A549 (cell line): Measurements from ENCODE around the gene TRABD2B. TPM values are rescaled to one million over a fixed set of nuclear protein-coding genes. Genes with fewer than 3 reads are reported as not detected.

Experiments
- ATAC-seq, 2 experiments: fragments of 200-7000 bp in 1 of 2; fragments of >200 bp in 1 of 2; cut with Nextera tagmentation in 1 of 2; cut with Tn5 transposase in 1 of 2; 3 replicates each; pipeline versions ENCODE4 v1.8.0 to v1.9.1; 2018 to 2020; ENCODE audit warnings: mild to moderate bottlenecking in 1 of 2, moderate library complexity in 1 of 2
- CTCF ChIA-PET: fragments of 300-600 bp; sonication (Branson Sonifier 250); formaldehyde crosslinking; extraction: SDS; loops from one replicate; lab custom pipeline; 2021; ENCODE audit warnings: antibody characterized with exemption, inconsistent platforms; lab: Yijun Ruan, JAX
- POLR2A ChIA-PET: fragments of 350-600 bp; formaldehyde crosslinking; extraction: SDS; loops from one replicate; lab custom pipeline; 2021; ENCODE audit warnings: antibody characterized with exemption, inconsistent platforms; lab: Yijun Ruan, JAX
- DNase-seq, 2 experiments: peaks; one replicate each; pipeline versions ENCODE4 v3.0.0 to v3.0.0-alpha.2; 2011 to 2016; ENCODE audit warnings: low read depth in 1 of 2, low spot score in 1 of 2
- FAIRE-seq: peaks from 2 replicates; lab custom pipeline; 2011; peaks lifted over from hg19 to GRCh38; lab: Jason Lieb, UNC
- H3K27ac ChIP-seq, 2 experiments: fragments of >200 bp; sonication (Bioruptor Twin); formaldehyde crosslinking; 3 replicates each; pipeline ENCODE4 v1.5.1; 2016 to 2017
- H3K4me1 ChIP-seq: fragments of >200 bp; sonication (Bioruptor Twin); formaldehyde crosslinking; 3 replicates; pipeline ENCODE4 v1.6.1; 2016
- H3K4me2 ChIP-seq: fragments of >200 bp; sonication (Bioruptor Twin); formaldehyde crosslinking; 3 replicates; pipeline ENCODE4 v1.6.1; 2016
- H3K4me3 ChIP-seq: fragments of >200 bp; sonication (Bioruptor Twin); formaldehyde crosslinking; 3 replicates; pipeline ENCODE4 v1.5.1; 2016
- H3K9me3 ChIP-seq: fragments of >200 bp; sonication (Bioruptor Twin); formaldehyde crosslinking; 3 replicates; pipeline ENCODE4 v1.6.1; 2016
- CBX2 ChIP-seq: fragments of 200-600 bp; sonication (generic); IDR thresholded peaks from 2 replicates; pipeline ENCODE4 v1.6.1; 2016; ENCODE audit warnings: low read depth, mild to moderate bottlenecking, borderline replicate concordance
- CEBPB ChIP-seq, 2 experiments: fragments of >200 bp in 1 of 2; sonication (Bioruptor Twin) in 1 of 2; formaldehyde crosslinking in 1 of 2; IDR thresholded peaks; 2 replicates each; pipeline ENCODE4 v1.6.1; 2012 to 2016
- CHD2 ChIP-seq: fragments of 150-350 bp; IDR thresholded peaks from 2 replicates; pipeline ENCODE4 v1.6.1; 2014; ENCODE audit warnings: low read length; ENCODE audit not compliant: partially characterized antibody
- EHMT2 ChIP-seq: fragments of 200-600 bp; sonication (generic); IDR thresholded peaks from 2 replicates; pipeline ENCODE4 v1.6.1; 2016; ENCODE audit warnings: antibody characterized with exemption, low read depth, mild to moderate bottlenecking, moderate library complexity
- EP300 ChIP-seq, 2 experiments: fragments of >200 bp; sonication (Bioruptor Twin); formaldehyde crosslinking; IDR thresholded peaks; 2 replicates in 1 of 2; 3 replicates in 1 of 2; pipeline ENCODE4 v1.6.1; 2016 to 2017
- HES2 ChIP-seq: fragments of >200 bp; sonication (Bioruptor Twin); formaldehyde crosslinking; IDR thresholded peaks from 2 replicates; pipeline ENCODE4 v1.6.1; 2016
- MAX ChIP-seq: IDR thresholded peaks from 2 replicates; pipeline ENCODE4 v1.6.1; 2012
- NR3C1 ChIP-seq: fragments of >200 bp; sonication (Bioruptor Twin); formaldehyde crosslinking; IDR thresholded peaks from 3 replicates; pipeline ENCODE4 v1.6.1; 2017
- RARB ChIP-seq: fragments of 250-450 bp; sonication (Bioruptor Pico); IDR thresholded peaks from 2 replicates; pipeline ENCODE4 v1.8.0; 2021; ENCODE audit warnings: mild to moderate bottlenecking, moderate library complexity
- RNF2 ChIP-seq: fragments of 200-600 bp; sonication (generic); IDR thresholded peaks from 2 replicates; pipeline ENCODE4 v1.6.1; 2016; ENCODE audit warnings: low read depth, mild to moderate bottlenecking, antibody characterized with exemption, moderate library complexity, borderline replicate concordance
- SMC3 ChIP-seq: fragments of >200 bp; sonication (Bioruptor Twin); formaldehyde crosslinking; IDR thresholded peaks from 3 replicates; pipeline ENCODE4 v1.6.1; 2018; ENCODE audit warnings: inconsistent platforms
- SREBF2 ChIP-seq: fragments of 450-650 bp; IDR thresholded peaks from 2 replicates; pipeline ENCODE4 v1.6.1; 2014; ENCODE audit warnings: mild to moderate bottlenecking, moderate library complexity
- USF2 ChIP-seq: fragments of 450-650 bp; IDR thresholded peaks from 2 replicates; pipeline ENCODE4 v1.6.1; 2014; ENCODE audit warnings: antibody characterized with exemption
- ZC3H11A ChIP-seq: fragments of 450-650 bp; IDR thresholded peaks from 2 replicates; pipeline ENCODE4 v1.6.1; 2014; ENCODE audit warnings: antibody characterized with exemption, mild to moderate bottlenecking
- ZSCAN20 ChIP-seq: fragments of 250-450 bp; sonication (Bioruptor Pico); IDR thresholded peaks from 2 replicates; pipeline ENCODE4 v1.8.0; 2022; ENCODE audit warnings: mild to moderate bottlenecking, moderate library complexity
- WGBS: methylation state at CpG from one replicate; pipeline ENCODE4 v1.1.6; 2017; ENCODE audit errors: missing lambda C conversion rate; 5-methylcytosine and 5-hydroxymethylcytosine counted together
- polyA plus RNA-seq, 4 experiments: library from polyadenylated mRNA; depleted of rRNA in 3 of 4; stranded (reverse); fragments of >200 nt; fragmentation: RNase III in 1 of 4; extraction: RNeasy Plus Mini Kit Qiagen cat#74134 plus additional on column Dnase treatment in 1 of 4; gene quantifications; 2 replicates in 3 of 4; 3 replicates in 1 of 4; pipeline ENCODE4 v1.2.3, GENCODE V29; 2011 to 2017
- TF ChIP-seq, protein P1 (sequence below): IDR thresholded peaks from 2 replicates; pipeline ENCODE4 v1.6.1; 2012; ENCODE audit warnings: low read depth, borderline replicate concordance
- TF ChIP-seq, protein P2 (sequence below): fragments of 250-450 bp; sonication (Bioruptor Pico); IDR thresholded peaks from 2 replicates; pipeline ENCODE4 v1.5.0; 2021; ENCODE audit warnings: mild to moderate bottlenecking, moderate library complexity, borderline replicate concordance
- TF ChIP-seq, protein P3 (sequence below): fragments of 200-600 bp; sonication (generic); IDR thresholded peaks from 2 replicates; pipeline ENCODE4 v1.6.1; 2016; ENCODE audit warnings: antibody characterized with exemption, mild to moderate bottlenecking, moderate library complexity

TRABD2B gene
- polyA plus RNA-seq, 2 of the 4 experiments (the other 2 are of a cell fraction): 0.04 to 0.21 TPM

DNA sequence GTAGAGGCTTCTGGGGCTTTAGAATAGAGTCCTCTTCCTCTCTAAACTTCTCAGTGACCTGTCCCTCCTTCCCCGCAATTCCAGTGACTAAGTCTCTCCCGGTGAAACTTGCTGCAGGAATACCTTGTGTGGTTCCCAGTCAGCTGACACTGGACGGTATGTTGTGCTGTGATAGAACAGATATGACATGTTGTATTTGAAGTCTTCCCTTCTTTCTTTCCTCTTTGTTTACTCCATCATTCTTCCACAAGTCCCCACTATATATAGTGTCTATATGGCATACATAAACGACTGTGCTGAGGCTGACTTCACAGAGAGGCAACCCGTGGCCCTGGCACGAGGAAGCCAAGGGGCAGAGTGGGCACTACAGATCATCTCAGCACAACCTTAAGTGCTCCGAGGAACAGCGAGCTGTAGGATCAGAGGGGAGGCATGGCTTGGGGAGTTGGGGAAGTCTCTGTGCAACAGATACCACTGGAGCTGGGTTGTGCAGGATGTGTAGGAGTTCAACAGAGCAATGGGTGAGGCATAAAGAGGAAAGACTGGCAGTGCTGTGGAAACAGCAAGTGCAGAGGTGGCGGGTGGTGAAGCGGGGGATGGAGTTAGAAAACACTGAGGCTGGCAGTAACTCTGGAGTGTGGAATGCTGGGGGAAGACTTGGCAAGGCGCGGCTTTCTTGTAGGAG lies 237.8 kb downstream of the TRABD2B start:
- no peak for DNase-seq
- Histone ChIP-seq H3K4me1 (no peaks in the 10 kb centered on the region), H3K27ac (no peak overlapping the region), H3K4me2 (no peak overlapping the region), H3K4me3 (no peak overlapping the region), H3K9me3 (no peaks in the 10 kb centered on the region)
- CTCF ChIA-PET: interaction anchor here (0.9 kb wide), 1 partner anchor 322 kb away, joined by 5 read pairs; the partner anchor contains the start of gene FOXD2
- FAIRE-seq: no peak
- WGBS: 67% methylated on average over 12 of the region's 12 CpGs
- no peak for ATAC-seq
- TF ChIP-seq MAX (no peak), CEBPB (IDR thresholded peaks at IDR 0.05) (no peak), NR3C1 (no peak), CHD2 (no peak), ZC3H11A (no peak), ZSCAN20 (CRISPR knock-in tag) (no peak), USF2 (no peak), RARB (CRISPR knock-in tag) (no peak), EP300 (IDR thresholded peaks at IDR 0.05) (no peak), SREBF2 (no peak), HES2 (no peak), RNF2 (no peak), SMC3 (no peak), CBX2 (no peak), EHMT2 (no peak)
- TF ChIP-seq, protein P1, sequence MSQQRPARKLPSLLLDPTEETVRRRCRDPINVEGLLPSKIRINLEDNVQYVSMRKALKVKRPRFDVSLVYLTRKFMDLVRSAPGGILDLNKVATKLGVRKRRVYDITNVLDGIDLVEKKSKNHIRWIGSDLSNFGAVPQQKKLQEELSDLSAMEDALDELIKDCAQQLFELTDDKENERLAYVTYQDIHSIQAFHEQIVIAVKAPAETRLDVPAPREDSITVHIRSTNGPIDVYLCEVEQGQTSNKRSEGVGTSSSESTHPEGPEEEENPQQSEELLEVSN: no peak
- TF ChIP-seq, protein P2, sequence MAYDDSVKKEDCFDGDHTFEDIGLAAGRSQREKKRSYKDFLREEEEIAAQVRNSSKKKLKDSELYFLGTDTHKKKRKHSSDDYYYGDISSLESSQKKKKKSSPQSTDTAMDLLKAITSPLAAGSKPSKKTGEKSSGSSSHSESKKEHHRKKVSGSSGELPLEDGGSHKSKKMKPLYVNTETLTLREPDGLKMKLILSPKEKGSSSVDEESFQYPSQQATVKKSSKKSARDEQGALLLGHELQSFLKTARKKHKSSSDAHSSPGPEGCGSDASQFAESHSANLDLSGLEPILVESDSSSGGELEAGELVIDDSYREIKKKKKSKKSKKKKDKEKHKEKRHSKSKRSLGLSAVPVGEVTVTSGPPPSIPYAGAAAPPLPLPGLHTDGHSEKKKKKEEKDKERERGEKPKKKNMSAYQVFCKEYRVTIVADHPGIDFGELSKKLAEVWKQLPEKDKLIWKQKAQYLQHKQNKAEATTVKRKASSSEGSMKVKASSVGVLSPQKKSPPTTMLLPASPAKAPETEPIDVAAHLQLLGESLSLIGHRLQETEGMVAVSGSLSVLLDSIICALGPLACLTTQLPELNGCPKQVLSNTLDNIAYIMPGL: no peak
- TF ChIP-seq, protein P3, sequence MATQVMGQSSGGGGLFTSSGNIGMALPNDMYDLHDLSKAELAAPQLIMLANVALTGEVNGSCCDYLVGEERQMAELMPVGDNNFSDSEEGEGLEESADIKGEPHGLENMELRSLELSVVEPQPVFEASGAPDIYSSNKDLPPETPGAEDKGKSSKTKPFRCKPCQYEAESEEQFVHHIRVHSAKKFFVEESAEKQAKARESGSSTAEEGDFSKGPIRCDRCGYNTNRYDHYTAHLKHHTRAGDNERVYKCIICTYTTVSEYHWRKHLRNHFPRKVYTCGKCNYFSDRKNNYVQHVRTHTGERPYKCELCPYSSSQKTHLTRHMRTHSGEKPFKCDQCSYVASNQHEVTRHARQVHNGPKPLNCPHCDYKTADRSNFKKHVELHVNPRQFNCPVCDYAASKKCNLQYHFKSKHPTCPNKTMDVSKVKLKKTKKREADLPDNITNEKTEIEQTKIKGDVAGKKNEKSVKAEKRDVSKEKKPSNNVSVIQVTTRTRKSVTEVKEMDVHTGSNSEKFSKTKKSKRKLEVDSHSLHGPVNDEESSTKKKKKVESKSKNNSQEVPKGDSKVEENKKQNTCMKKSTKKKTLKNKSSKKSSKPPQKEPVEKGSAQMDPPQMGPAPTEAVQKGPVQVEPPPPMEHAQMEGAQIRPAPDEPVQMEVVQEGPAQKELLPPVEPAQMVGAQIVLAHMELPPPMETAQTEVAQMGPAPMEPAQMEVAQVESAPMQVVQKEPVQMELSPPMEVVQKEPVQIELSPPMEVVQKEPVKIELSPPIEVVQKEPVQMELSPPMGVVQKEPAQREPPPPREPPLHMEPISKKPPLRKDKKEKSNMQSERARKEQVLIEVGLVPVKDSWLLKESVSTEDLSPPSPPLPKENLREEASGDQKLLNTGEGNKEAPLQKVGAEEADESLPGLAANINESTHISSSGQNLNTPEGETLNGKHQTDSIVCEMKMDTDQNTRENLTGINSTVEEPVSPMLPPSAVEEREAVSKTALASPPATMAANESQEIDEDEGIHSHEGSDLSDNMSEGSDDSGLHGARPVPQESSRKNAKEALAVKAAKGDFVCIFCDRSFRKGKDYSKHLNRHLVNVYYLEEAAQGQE: no peak
- POLR2A ChIA-PET: no interaction called here
